ENCODE results near the gene SWSAP1.
A peak's percentile ranks its signal among the peaks of the same experiment; 100 is the strongest.

Gene SWSAP1

GRCh38 chr19:11355160-11356073 lies 19.0 kb upstream of the SWSAP1 start, which contains the start of gene PLPPR2:
Gene PLPPR2 (plus strand): TSS chr19:11355432. CDS start chr19:11357674, 2,242 bp downstream.
- peak; percentile 86 for DNase-seq

- DNase-seq = no peak
Measured at GRCh38 chr19:11356074-11356397, 18.4 kb upstream of the SWSAP1 start.

- DNase-seq = no peak
Measured at GRCh38 chr19:11356676-11357550, 17.6 kb upstream of the SWSAP1 start.

GRCh38 chr19:11359421-11359820 lies 15.0 kb upstream of the SWSAP1 start:
- DNase-seq = no peak

GRCh38 chr19:11361037-11361770 lies 13.3 kb upstream of the SWSAP1 start:
- no peak for DNase-seq

- no peak for DNase-seq
Measured at GRCh38 chr19:11361771-11362731, 12.4 kb upstream of the SWSAP1 start.

GRCh38 chr19:11363881-11364280 lies 10.6 kb upstream of the SWSAP1 start:
- no peak for DNase-seq

GRCh38 chr19:11364296-11364904 lies 10.1 kb upstream of the SWSAP1 start:
- DNase-seq = no peak

GRCh38 chr19:11364935-11365334 lies 9.5 kb upstream of the SWSAP1 start:
- DNase-seq = no peak

GRCh38 chr19:11365557-11366117 lies 8.8 kb upstream of the SWSAP1 start:
- DNase-seq = no peak

- no peak for DNase-seq
Measured at GRCh38 chr19:11367528-11367927, 6.9 kb upstream of the SWSAP1 start.

GRCh38 chr19:11370744-11371143 lies 3.7 kb upstream of the SWSAP1 start:
- DNase-seq = no peak

GRCh38 chr19:11373166-11373884 lies 1.1 kb upstream of the SWSAP1 start:
- no peak for DNase-seq

- no peak for DNase-seq
Measured at GRCh38 chr19:11373885-11374432, 507 bp upstream of the SWSAP1 start.

GRCh38 chr19:11375143-11375948 lies 880 bp downstream of the SWSAP1 start:
- peak; percentile 64 for DNase-seq

GRCh38 chr19:11377237-11377636 lies 2.8 kb downstream of the SWSAP1 start:
- DNase-seq = no peak

GRCh38 chr19:11377756-11378155 lies 3.3 kb downstream of the SWSAP1 start:
- no peak for DNase-seq

GRCh38 chr19:11378319-11379189 lies 4.1 kb downstream of the SWSAP1 start:
- DNase-seq = no peak
